Heart left ventricle (tissue), 13 donors: ENCODE measurements around the gene NXN.

Experiments used
- POLR2A ChIP-seq, 2 donors: fragments of 450-650 bp; IDR thresholded peaks; one replicate each; pipeline ENCODE4 v1.6.1; 2017; ENCODE audit warnings: antibody characterized with exemption in 2 of 2, mild to moderate bottlenecking in 2 of 2, moderate library complexity in 2 of 2
- TF ChIP-seq, protein P1 (sequence below), 12 donors: fragments of 200-600 bp; sonication (generic) in 4 of 12; IDR thresholded peaks; one replicate each; pipeline versions ENCODE4 v1.5.0 to v1.8.0; 2018 to 2022; ENCODE audit warnings: antibody characterized with exemption in 12 of 12, mild to moderate bottlenecking in 5 of 12
- donor health status: ischemic (EF 13 %, LVEDD 7.1; RV severe dilation, severe dysfunction).
- donor health status: DM: no; HTN: yes; CAD: no.
- donor health status: DM: no; HTN: no; CAD: no.
- donor health status: ischemic (EF 25% LVEDD 6.9; RV normal size, moderate dysfunction).
- donor health status: ischemic (EF 25% LVEDD 5.7; RV mildly dilated, moderate dysfunction).
- donor health status: ischemic (EF 35%, LVEDD 5.7; RV mildly dilated, moderate dysfunction).
- donor health status: nonischemic (EF 11% LVEDD 7.7; RV severe dilation, severe dysfunction).
- donor health status: DM: yes; HTN: yes; CAD: no.
- donor health status: PGD.
- donor health status: ischemic (EF 29% LVEDD 5.4; RV normal size, mild dysfunction).
- donor health status: nonischemic (EF 23%, LVEDD 6.1; RV moderate dilation, normal function).

DNA sequence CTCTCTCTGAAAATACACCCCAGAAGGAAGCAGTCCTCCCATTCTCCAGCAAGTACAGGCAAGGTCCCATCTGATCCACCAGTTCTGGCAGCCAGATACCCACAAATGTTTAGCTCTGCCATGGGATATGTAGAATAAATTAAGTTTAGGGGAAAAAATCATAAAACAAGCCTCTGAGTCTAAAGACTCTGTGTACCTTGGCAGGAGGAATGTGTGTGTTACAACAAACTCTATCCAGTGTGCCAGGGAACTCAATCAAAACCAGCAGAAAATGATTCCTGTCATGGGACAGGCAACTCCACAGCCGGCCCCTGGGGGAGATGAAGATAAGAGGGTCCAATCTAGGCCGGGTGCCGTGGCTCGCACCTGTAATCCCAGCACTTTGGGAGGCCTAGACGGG, 124.0 kb downstream of the NXN start:
- TF ChIP-seq, protein P1, sequence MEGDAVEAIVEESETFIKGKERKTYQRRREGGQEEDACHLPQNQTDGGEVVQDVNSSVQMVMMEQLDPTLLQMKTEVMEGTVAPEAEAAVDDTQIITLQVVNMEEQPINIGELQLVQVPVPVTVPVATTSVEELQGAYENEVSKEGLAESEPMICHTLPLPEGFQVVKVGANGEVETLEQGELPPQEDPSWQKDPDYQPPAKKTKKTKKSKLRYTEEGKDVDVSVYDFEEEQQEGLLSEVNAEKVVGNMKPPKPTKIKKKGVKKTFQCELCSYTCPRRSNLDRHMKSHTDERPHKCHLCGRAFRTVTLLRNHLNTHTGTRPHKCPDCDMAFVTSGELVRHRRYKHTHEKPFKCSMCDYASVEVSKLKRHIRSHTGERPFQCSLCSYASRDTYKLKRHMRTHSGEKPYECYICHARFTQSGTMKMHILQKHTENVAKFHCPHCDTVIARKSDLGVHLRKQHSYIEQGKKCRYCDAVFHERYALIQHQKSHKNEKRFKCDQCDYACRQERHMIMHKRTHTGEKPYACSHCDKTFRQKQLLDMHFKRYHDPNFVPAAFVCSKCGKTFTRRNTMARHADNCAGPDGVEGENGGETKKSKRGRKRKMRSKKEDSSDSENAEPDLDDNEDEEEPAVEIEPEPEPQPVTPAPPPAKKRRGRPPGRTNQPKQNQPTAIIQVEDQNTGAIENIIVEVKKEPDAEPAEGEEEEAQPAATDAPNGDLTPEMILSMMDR (IDR thresholded peaks at IDR 0.05): no peak
- TF ChIP-seq POLR2A (IDR thresholded peaks at IDR 0.05): no peak
